ENCODE data around the gene AGPAT4. TPM values are rescaled to one million over a fixed set of nuclear protein-coding genes. Genes with fewer than 3 reads are reported as not detected.

The AGPAT4 gene
- total RNA-seq, 2 donors from 2014 or later = 61.0 to 61.1 TPM

- 89 to 98% methylated on average over 8 of the region's 8 CpGs for whole genome bisulfite sequencing, 2 experiments (ENCODE audit: insufficient coverage in 1 of 2, insufficient read length in 1 of 2)
- Histone ChIP-seq H3K27me3 (ENCODE audit: control insufficient read depth, insufficient read depth, low read length, poor library complexity, severe bottlenecking) (no peaks in the 10 kb centered on the region), H3K4me3 (ENCODE audit: low read length) (no peak overlapping the region), H3K9ac (ENCODE audit: extremely low read depth, low read length, poor library complexity, severe bottlenecking) (no peak overlapping the region), H3K4me1 (ENCODE audit: control insufficient read depth, insufficient read depth, low read length) (peaks cover 4% of the 10 kb centered on the region), H3K27ac (ENCODE audit: low read depth, low read length) (no peak overlapping the region), H3K9me3 (ENCODE audit: control insufficient read depth, low read length) (no peaks in the 10 kb centered on the region), H3K36me3 (ENCODE audit: control insufficient read depth, insufficient read depth, low read length) (peaks cover 78% of the 10 kb centered on the region)
- Mint-ChIP-seq H3K36me3 (ENCODE audit: low read depth) (peaks cover 74% of the 10 kb centered on the region), H3K4me3 (no peak overlapping the region), H3K27me3 (ENCODE audit: insufficient read depth) (no peaks in the 10 kb centered on the region), H3K4me1 (peaks cover 24% of the 10 kb centered on the region), H3K9me3 (no peaks in the 10 kb centered on the region), H3K27ac (no peak overlapping the region)
- no peak for DNase-seq
- no peak for TF ChIP-seq CTCF (conservative IDR thresholded peaks at IDR 0.05)
Observed at GRCh38 chr6:161261325-161261724, 12.5 kb downstream of the AGPAT4 start.

DNA sequence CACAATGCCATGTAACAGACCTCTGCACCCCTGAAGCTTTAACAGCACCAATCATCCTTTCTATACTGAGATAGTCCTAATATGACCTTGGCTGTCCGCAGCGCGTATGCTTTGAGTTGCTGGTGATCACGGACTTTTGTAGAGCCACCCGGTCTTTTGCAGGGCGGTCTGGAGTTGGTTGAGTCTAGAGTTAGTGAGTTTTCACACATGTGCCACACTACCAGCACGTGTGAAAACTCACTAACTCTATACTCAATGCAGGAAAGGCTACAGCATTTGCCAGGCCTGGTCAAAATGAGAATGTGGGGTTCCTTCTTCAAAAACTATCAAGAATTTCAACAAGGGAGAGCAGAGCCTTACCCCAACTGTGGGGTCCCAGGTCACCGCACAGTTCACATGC, 14.6 kb downstream of the AGPAT4 start:
- Mint-ChIP-seq H3K27ac (no peak overlapping the region), H3K36me3 (ENCODE audit: low read depth) (peaks cover 66% of the 10 kb centered on the region), H3K4me1 (peaks cover 39% of the 10 kb centered on the region), H3K4me3 (no peak overlapping the region), H3K9me3 (no peaks in the 10 kb centered on the region), H3K27me3 (ENCODE audit: insufficient read depth) (no peaks in the 10 kb centered on the region)
- Histone ChIP-seq H3K27ac (ENCODE audit: low read depth, low read length) (no peak overlapping the region), H3K36me3 (ENCODE audit: control insufficient read depth, insufficient read depth, low read length) (peaks cover 64% of the 10 kb centered on the region), H3K9ac (ENCODE audit: extremely low read depth, low read length, poor library complexity, severe bottlenecking) (no peak overlapping the region), H3K4me3 (ENCODE audit: low read length) (no peak overlapping the region), H3K27me3 (ENCODE audit: control insufficient read depth, insufficient read depth, low read length, poor library complexity, severe bottlenecking) (no peaks in the 10 kb centered on the region), H3K4me1 (ENCODE audit: control insufficient read depth, insufficient read depth, low read length) (peaks cover 7% of the 10 kb centered on the region), H3K9me3 (ENCODE audit: control insufficient read depth, low read length) (no peaks in the 10 kb centered on the region)
- WGBS, 2 experiments (ENCODE audit: insufficient coverage in 1 of 2, insufficient read length in 1 of 2) = 97 to 100% methylated on average over 2 to 8 of the region's 8 CpGs
- TF ChIP-seq CTCF (conservative IDR thresholded peaks at IDR 0.05) = no peak
- no peak for DNase-seq

DNA sequence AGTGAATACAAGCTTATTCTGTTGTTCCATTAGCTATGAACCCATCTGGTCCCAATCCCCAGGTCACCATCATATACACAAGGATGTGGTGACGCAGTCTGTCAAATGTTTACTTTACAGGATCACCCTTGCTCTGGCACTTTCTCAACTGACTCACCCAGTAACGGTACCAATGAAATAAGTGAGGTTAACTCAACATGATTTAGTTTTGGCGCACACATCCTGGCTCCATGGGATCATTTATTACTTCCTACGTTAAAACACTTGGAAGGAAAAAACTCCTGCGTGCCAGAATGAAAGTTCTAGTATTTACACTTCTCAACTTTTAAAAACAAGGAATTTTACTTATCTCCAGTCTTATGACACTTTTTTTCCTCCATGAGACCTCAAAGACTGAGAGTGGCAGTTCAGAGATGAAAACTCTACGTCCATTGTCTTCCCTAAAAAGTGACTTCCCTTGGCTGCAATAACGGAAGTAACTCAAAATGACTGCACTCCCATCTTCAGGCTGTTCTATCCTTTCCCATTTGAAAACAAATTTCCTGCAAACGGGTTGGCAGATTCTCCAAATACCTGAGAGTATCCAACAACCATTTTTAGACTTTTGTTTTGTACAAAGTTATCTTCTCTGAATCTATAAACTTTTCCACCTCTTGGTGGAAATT, 15.9 kb downstream of the AGPAT4 start:
- H3K4me3 Mint-ChIP-seq = no peak overlapping the region
- peaks cover 59% of the 10 kb centered on the region for H3K36me3 Mint-ChIP-seq (ENCODE audit: low read depth)
- peaks cover 44% of the 10 kb centered on the region for H3K4me1 Mint-ChIP-seq
- no peaks in the 10 kb centered on the region for H3K27me3 Mint-ChIP-seq (ENCODE audit: insufficient read depth)
- whole genome bisulfite sequencing, 2 experiments (ENCODE audit: insufficient coverage in 1 of 2, insufficient read length in 1 of 2) = 87 to 91% methylated on average over 8 of the region's 8 CpGs
- Histone ChIP-seq H3K9ac (ENCODE audit: extremely low read depth, low read length, poor library complexity, severe bottlenecking) (no peak overlapping the region), H3K9me3 (ENCODE audit: control insufficient read depth, low read length) (no peaks in the 10 kb centered on the region), H3K27me3 (ENCODE audit: control insufficient read depth, insufficient read depth, low read length, poor library complexity, severe bottlenecking) (no peaks in the 10 kb centered on the region), H3K4me3 (ENCODE audit: low read length) (no peak overlapping the region), H3K36me3 (ENCODE audit: control insufficient read depth, insufficient read depth, low read length) (peaks cover 51% of the 10 kb centered on the region), H3K27ac (ENCODE audit: low read depth, low read length) (no peak overlapping the region), H3K4me1 (ENCODE audit: control insufficient read depth, insufficient read depth, low read length) (peaks cover 7% of the 10 kb centered on the region)
- no peak for DNase-seq
- no peak overlapping the region for H3K27ac Mint-ChIP-seq
- no peaks in the 10 kb centered on the region for H3K9me3 Mint-ChIP-seq
- no peak for TF ChIP-seq CTCF (conservative IDR thresholded peaks at IDR 0.05)
